Stimulated activated naive B cell treated with anti-CD40 and anti-IgM and Interleukin-4, amounts not matched to agents 10 μg/mL and 1 μg/mL and 100 μg/mL, for 72 hours (primary cell): Measurements from ENCODE around the gene DNAAF5.
"Not testable (repeated sequence)": the region's sequence is repeated elsewhere in the genome, so short reads cannot be mapped to it uniquely, and the experiment has no call there.

Source experiments
- ATAC-seq, 2 donors: fragments of 150-1000 bp; cut with Tn5 transposase; replicated peaks; 2 replicates each; pipeline ENCODE4 v1.10.0; 2021; ENCODE audit warnings: moderate library complexity in 1 of 2
- DNase-seq: peaks from one replicate; pipeline ENCODE4 v3.0.0; 2021
- H3K27ac Mint-ChIP-seq: one replicate; pipeline ENCODE4 v1.8.0; 2022; ENCODE audit warnings: mild to moderate bottlenecking, mixed read lengths
- H3K27me3 Mint-ChIP-seq, 2 donors: one replicate each; pipeline ENCODE4 v1.8.0; 2022; ENCODE audit warnings: mixed read lengths in 2 of 2
- H3K36me3 Mint-ChIP-seq, 2 donors: one replicate each; pipeline ENCODE4 v1.8.0; 2022; ENCODE audit warnings: mixed read lengths in 2 of 2, mild to moderate bottlenecking in 1 of 2
- H3K4me1 Mint-ChIP-seq, 2 donors: one replicate each; pipeline ENCODE4 v1.8.0; 2022; ENCODE audit warnings: mixed read lengths in 2 of 2, mild to moderate bottlenecking in 1 of 2
- H3K4me3 Mint-ChIP-seq, 2 donors: one replicate each; pipeline ENCODE4 v1.8.0; 2022; ENCODE audit warnings: mild to moderate bottlenecking in 2 of 2, mixed read lengths in 2 of 2, moderate library complexity in 1 of 2
- H3K9me3 Mint-ChIP-seq, 2 donors: one replicate each; pipeline ENCODE4 v1.8.0; 2022; ENCODE audit warnings: mixed read lengths in 2 of 2, mild to moderate bottlenecking in 1 of 2

DNAAF5 gene

DNA sequence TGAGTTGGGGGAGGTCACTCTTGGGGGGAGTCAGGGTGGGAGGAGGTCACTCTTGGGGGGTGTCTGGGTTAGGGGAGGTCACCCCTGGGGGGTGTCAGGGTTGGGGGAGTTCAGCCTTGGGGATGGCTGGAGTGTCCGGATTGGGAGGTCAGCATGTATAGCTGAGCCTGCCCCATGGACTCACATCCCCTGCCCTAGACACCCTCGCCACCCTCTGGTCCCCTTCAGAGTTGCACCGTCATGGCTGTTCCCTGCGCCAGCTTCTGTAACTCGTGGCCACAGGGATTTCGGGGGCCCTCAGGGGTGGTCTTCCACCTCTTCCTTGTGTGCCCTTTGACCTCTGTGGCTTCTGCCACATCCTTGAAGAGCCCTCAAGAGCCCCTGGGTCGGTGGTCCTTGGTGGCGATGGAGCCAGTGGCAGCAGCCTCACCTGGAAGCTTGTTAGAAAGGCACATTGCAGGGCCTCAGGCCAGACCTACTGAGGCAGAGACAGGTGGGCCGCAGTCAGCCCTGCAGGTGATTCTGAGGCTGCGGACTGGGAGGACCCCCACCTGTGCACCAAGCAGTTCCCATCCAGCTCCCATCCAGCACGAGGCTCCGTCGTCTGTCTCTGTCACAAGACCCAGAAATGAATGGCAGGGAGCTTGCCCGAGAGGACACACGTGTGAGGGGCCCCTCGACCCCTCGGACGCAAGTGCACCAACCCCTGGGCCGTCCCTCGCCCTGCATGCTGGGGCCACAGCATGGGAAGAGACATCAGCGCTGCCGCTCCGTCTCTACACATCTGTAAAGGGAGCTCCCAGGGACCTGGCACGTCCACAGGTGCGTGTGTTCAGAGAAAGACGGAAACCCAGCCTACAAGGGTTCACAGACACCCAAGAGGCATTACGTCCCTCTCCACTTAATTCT is 61.1 kb downstream of the DNAAF5 start:
- no peaks in the 10 kb centered on the region for H3K27me3 Mint-ChIP-seq
- DNase-seq (no peak), ATAC-seq (no peak)
- H3K4me3 Mint-ChIP-seq, result no peak overlapping the region
- H3K4me1 Mint-ChIP-seq, result peaks cover 2 to 5% of the 10 kb centered on the region in 2 donors
- H3K27ac Mint-ChIP-seq, result no peak overlapping the region
- H3K9me3 Mint-ChIP-seq, result peaks cover 0 to 4% of the 10 kb centered on the region in 2 donors
- peaks cover 47 to 61% of the 10 kb centered on the region in 2 donors for H3K36me3 Mint-ChIP-seq

DNA sequence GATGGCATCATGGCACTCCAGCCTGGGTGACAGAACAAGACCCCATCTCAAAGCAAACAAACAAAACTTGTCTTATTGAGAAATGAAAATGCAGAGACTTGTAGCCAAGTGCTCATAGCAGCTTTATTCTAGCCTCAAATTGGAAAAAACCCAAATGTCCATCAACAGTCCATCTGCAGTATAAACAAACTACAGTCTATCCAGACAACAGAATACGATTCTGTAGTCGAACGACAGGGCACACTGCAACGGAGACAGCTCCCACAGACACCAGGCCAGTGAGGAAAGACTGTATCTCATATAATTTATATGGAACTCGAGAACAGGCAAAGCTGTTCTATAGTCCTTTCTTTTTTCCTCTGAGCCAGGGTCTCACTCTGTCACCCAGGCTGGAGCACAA is 65.0 kb downstream of the DNAAF5 start:
- no peak for DNase-seq
- Mint-ChIP-seq H3K4me1 (peaks cover under 1 to 2% of the 10 kb centered on the region in 2 donors), H3K9me3 (peaks cover 0 to 4% of the 10 kb centered on the region in 2 donors), H3K4me3 (no peak overlapping the region), H3K27me3 (no peaks in the 10 kb centered on the region), H3K27ac (no peak overlapping the region), H3K36me3 (peaks cover 23 to 40% of the 10 kb centered on the region in 2 donors)
- no peak for ATAC-seq

DNA sequence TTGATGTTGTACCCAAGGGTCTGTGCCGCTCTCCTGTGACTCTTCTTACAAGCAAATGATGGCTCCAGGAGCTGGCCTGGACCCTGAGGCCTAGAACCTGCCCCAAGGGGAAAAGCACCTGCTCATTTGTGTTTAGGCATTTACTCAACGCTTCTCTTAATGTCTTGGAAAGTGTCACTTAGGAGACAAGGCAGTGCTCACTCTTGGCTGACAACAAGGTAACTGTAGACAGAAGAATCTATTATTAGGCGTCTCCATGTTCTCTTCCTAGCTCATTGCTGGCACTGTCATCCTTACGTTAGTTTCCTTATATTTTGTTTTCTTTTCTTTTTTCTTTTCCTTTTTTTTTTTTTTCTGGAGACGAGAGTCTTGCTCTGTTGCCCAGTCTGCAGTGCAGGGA is 67.7 kb downstream of the DNAAF5 start:
- ATAC-seq (no peak), DNase-seq (no peak)
- Mint-ChIP-seq H3K4me3 (no peak overlapping the region), H3K9me3 (peaks cover 0 to 2% of the 10 kb centered on the region in 2 donors), H3K27me3 (no peaks in the 10 kb centered on the region), H3K36me3 (peaks cover 12 to 26% of the 10 kb centered on the region in 2 donors), H3K4me1 (no peaks in the 10 kb centered on the region), H3K27ac (no peak overlapping the region)

DNA sequence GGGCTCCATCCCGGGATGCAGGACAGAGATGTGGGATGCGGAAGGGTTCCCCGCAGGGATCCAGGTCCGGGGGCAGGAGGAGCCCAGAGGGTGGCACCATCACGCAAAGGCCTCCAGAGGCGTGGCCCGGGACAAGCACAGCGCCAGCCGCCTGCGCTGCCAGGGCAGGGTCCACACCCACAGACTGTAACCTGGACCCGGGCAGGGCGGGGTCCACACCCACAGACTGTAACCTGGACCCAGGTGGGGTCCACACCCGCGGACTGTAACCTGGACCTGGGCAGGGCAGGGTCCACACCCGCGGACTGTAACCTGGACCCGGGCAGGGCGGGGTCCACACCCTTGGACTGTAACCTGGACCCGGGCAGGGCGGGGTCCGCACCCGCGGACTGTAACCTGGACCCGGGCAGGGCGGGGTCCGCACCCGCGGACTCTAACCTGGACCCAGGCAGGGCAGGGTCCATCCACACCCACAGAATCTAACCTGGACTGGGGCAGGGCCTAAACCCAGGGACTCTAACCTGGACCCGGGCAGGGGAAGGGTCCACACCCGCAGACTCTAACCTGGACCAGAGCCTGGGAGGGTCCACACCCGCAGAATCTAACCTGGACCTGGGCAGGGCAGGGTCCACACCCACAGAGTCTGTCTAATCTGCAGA is 68.3 kb downstream of the DNAAF5 start:
- ATAC-seq, result no peak
- no peaks in the 10 kb centered on the region for H3K9me3 Mint-ChIP-seq
- no peak overlapping the region for H3K27ac Mint-ChIP-seq
- peaks cover 10 to 22% of the 10 kb centered on the region in 2 donors for H3K36me3 Mint-ChIP-seq
- H3K27me3 Mint-ChIP-seq, result no peaks in the 10 kb centered on the region
- no peak for DNase-seq
- no peaks in the 10 kb centered on the region for H3K4me1 Mint-ChIP-seq
- no peak overlapping the region for H3K4me3 Mint-ChIP-seq

DNA sequence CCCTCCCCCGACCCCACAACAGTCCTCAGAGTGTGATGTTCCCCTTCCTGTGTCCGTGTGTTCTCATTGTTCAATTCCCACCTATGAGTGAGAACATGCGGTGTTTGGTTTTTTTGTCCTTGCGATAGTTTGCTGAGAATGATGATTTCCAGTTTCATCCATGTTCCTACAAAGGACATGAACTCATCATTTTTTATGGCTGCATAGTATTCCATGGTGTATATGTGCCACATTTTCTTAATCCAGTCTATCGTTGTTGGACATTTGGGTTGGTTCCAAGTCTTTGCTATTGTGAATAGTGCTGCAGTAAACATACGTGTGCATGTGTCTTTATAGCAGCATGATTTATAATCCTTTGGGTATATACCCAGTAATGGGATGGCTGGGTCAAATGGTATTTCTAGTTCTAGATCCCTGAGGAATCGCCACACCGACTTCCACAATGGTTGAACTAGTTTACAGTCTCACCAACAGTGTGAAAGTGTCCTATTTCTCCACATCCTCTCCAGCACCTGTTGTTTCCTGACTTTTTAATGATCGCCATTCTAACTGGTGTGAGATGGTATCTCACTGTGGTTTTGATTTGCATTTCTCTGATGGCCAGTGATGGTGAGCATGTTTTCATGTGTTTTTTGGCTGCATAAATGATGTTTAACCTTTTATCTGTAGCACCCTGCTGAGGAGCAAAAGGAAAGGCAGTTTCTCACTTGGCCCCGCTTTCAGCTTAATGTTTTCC is 70.1 kb downstream of the DNAAF5 start:
- H3K4me1 Mint-ChIP-seq, ATAC-seq, DNase-seq, H3K27ac Mint-ChIP-seq, H3K27me3 Mint-ChIP-seq, H3K9me3 Mint-ChIP-seq, H3K4me3 Mint-ChIP-seq: not testable (repeated sequence)
- H3K36me3 Mint-ChIP-seq, result peaks cover 6 to 15% of the 10 kb centered on the region in 2 donors

DNA sequence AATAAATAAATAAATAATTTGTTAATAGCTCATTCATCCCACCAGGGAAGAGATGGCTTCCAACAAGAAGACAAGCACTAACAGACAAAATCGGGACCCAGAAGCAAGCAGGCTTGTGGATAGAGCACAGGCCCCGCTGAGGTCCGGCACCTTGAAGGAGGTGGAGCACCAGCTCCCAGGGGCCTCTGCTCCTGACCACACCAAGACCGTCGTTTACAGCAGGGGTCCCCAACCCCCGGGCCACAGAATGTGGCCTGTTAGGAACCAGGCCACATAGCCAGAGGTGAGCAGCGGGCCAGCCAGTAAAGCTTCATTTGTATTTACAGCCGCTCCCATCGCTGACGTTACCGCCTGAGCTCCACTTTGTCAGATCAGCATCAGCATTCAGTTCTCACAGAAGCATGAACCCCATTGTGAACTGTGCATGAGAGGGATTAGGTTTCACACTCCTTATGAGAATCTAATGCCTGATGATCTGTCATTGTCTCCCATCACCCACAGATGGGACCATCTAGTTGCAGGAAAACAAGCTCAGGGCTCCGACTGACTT is 72.5 kb downstream of the DNAAF5 start:
- Mint-ChIP-seq H3K36me3 (peaks cover 6 to 14% of the 10 kb centered on the region in 2 donors), H3K27me3 (no peaks in the 10 kb centered on the region)

DNA sequence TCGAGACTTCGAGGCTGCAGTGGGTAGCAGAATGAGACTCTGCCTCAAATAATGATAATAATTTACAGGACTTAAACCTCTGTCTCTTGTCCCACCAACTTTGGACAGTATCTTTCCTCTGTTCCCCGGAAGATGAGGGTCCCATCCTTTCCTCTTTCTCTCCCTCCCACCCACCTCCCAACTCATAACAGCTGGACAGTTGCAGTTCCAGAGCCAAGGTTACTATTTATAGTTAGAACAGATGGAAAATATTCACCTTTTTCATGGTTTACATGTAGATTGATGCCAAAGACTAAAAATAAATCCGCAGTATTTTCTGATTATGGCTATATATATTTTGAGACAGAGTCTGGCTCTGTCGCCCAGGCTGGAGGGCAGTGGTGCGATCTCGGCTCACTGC is 74.2 kb downstream of the DNAAF5 start:
- ATAC-seq, result no peak

More for the DNA sequence above, 72.5 kb downstream of the DNAAF5 start:
- no peak overlapping the region for H3K27ac Mint-ChIP-seq
- peaks cover 2 to 7% of the 10 kb centered on the region in 2 donors for H3K4me1 Mint-ChIP-seq
- no peak for DNase-seq
- H3K9me3 Mint-ChIP-seq, result no peaks in the 10 kb centered on the region
- H3K4me3 Mint-ChIP-seq, result no peak overlapping the region
- ATAC-seq, result no peak

DNA sequence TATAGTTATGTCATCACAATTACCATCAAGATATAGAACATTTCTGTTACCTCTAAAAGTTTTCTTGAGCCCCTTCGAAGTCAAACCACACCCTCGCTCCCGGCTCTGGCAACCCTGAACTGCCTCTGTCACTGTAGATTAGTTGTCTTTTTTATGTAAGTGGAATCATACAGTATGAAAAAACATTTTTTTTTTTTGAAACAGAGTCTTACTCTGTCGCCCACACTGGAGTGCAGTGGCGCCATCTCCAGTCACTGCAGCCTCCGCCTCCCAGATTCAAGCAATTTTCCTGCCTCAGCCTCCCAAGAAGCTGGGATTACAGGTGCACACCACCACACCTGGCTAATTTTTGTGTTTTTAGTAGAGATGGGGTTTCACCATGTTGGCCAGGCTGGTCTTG is 74.9 kb downstream of the DNAAF5 start:
- ATAC-seq, H3K36me3 Mint-ChIP-seq, DNase-seq, H3K4me1 Mint-ChIP-seq, H3K4me3 Mint-ChIP-seq, H3K9me3 Mint-ChIP-seq, H3K27me3 Mint-ChIP-seq, H3K27ac Mint-ChIP-seq: not testable (repeated sequence)

More for the DNA sequence above, 74.2 kb downstream of the DNAAF5 start:
- Mint-ChIP-seq H3K9me3 (no peaks in the 10 kb centered on the region), H3K27me3 (no peaks in the 10 kb centered on the region), H3K27ac (no peak overlapping the region), H3K4me1 (peaks cover 2 to 7% of the 10 kb centered on the region in 2 donors), H3K4me3 (no peak overlapping the region), H3K36me3 (peaks cover 3 to 4% of the 10 kb centered on the region in 2 donors)
- DNase-seq, result no peak

DNA sequence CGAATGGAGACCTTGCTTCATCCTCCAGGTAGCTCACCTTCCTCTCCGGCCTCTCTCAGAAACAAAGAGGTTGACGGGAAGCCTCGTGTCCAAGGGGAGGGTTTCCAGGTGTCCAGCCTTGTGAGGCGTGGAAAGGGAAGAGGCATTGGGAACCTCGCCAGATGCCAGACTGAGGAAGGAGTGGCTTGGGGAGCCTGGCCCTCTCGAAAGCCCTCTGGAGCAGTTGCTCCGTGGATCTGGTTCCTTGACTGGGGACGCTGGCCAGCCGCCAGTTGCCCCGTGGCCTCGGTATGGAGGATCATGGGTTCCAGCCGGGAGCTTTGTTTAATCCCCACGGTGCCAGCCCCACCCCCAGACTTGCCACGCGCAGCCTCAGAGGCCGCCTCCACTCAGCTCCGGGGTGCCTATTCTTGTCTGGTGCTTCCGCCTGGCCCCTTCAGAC is 75.5 kb downstream of the DNAAF5 start:
- H3K27ac Mint-ChIP-seq, result no peak overlapping the region
- no peak for DNase-seq
- H3K9me3 Mint-ChIP-seq, result no peaks in the 10 kb centered on the region
- peaks cover 2 to 7% of the 10 kb centered on the region in 2 donors for H3K4me1 Mint-ChIP-seq
- no peaks in the 10 kb centered on the region for H3K27me3 Mint-ChIP-seq
- ATAC-seq, result no peak
- peaks cover 3% of the 10 kb centered on the region in 2 donors for H3K36me3 Mint-ChIP-seq
- H3K4me3 Mint-ChIP-seq, result no peak overlapping the region

DNA sequence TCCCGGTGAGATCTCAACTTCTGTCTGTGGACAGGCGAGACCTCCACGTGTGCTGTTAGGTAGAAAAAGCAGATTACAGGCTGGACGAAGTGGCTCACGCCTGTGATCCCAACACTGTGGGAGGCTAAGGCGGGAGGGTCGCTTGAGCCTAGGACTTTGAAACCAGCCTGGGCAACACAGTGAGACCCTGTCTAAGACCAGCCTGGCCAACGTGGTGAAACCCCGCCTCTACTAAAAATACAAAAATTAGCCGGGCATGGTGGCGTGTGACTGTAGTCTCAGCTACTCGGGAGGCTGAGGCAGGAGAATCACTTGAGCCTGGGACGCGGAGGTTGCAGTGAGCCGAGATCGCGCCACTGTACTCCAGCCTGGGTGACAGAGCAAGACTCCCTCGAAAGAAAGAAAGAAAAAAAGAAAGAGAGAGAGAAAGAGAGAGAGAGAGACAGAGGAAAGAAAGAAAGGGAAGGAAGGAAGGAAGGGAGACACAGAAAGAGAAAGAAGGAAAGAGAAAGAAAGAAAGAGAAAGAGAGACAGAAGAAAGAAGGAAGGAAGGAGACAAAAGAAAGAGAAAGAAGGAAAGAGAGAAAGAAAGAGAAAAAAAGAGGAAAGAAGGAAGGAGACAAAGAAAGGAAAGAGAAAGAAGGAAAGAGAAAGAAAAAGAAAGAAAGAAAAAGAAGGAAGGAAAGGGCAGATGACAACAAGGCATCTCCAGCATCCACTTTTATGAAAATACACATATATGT is 76.2 kb downstream of the DNAAF5 start:
- Mint-ChIP-seq H3K27ac (no peak overlapping the region), H3K36me3 (peaks cover under 1 to 3% of the 10 kb centered on the region in 2 donors), H3K27me3 (no peaks in the 10 kb centered on the region), H3K4me3 (no peak overlapping the region), H3K4me1 (peaks cover 2 to 7% of the 10 kb centered on the region in 2 donors), H3K9me3 (no peaks in the 10 kb centered on the region)
- ATAC-seq, result no peak
- DNase-seq, result no peak

DNA sequence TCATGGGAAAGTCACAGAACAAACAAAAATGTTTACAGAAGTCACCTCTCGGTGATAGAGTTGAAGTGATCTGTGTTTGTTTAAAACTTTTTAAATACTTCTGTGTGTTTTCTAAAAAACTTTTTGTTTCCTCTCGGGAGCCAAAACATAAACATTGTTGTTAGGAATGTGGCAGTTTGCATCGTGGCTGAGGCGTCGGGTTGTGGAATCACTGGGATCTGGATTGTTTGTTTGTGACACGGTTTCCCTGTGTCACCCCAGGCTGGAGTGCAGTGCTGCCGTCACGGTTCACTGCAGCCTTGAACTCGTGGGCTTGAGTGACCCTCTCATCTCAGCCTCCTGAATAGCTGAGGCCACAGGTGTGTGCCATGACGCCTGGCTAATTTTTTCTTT is 76.7 kb downstream of the DNAAF5 start:
- H3K27me3 Mint-ChIP-seq, result no peaks in the 10 kb centered on the region
- H3K9me3 Mint-ChIP-seq, result no peaks in the 10 kb centered on the region
- peaks cover 2 to 7% of the 10 kb centered on the region in 2 donors for H3K4me1 Mint-ChIP-seq
- H3K36me3 Mint-ChIP-seq, result peaks cover 4 to 6% of the 10 kb centered on the region in 2 donors
- DNase-seq, result no peak
- no peak for ATAC-seq
- no peak overlapping the region for H3K27ac Mint-ChIP-seq
- no peak overlapping the region for H3K4me3 Mint-ChIP-seq

DNA sequence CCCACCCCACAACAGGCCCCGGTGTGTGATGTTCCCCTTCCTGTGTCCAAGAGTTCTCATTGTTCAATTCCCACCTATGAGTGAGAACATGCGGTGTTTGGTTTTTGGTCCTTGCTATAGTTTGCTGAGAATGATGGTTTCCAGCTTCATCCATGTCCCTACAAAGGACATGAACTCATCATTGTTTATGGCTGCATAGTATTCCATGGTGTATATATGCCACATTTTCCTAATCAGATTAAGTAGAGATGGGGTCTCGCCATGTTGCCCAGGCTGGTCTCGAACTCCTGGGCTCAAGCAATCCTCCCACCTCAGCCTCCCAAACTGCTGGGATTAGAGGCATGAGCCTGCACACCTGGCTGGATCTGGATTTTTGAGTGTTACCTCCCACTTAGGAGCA is 77.3 kb downstream of the DNAAF5 start:
- H3K27ac Mint-ChIP-seq, H3K36me3 Mint-ChIP-seq, H3K4me3 Mint-ChIP-seq, ATAC-seq, H3K9me3 Mint-ChIP-seq, DNase-seq, H3K4me1 Mint-ChIP-seq, H3K27me3 Mint-ChIP-seq: not testable (repeated sequence)

DNA sequence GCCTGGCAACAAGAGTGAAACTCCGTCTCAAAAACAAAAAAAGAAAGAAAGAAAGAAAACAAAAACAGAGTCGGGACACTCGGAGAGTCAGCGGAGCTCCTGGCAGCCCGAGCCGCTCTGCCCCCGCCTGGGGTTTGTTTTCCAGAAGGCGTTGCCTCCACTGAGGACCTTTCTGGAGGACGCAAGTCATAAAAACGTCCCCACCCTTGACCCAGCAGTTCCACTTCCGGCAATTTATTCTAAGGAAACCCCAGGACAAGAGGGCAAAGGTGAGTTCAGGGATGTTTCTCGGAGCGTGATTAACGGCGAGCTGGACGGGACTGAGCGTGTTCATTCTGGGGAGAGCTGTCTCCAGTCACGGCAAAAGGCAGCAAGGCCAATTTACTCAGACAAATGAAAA is 78.8 kb downstream of the DNAAF5 start:
- no peak overlapping the region for H3K27ac Mint-ChIP-seq
- H3K9me3 Mint-ChIP-seq, result peaks cover 2 to 3% of the 10 kb centered on the region in 2 donors
- DNase-seq (no peak), ATAC-seq (no peak)
- H3K36me3 Mint-ChIP-seq, result peaks cover 2 to 15% of the 10 kb centered on the region in 2 donors
- H3K27me3 Mint-ChIP-seq, result no peaks in the 10 kb centered on the region
- no peak overlapping the region for H3K4me3 Mint-ChIP-seq
- peaks cover 2 to 7% of the 10 kb centered on the region in 2 donors for H3K4me1 Mint-ChIP-seq
